Suppressor macrophage treated with lipopolysaccharide for 1 hour (primary cell): ENCODE results near the gene YIF1A.
"Not testable (repeated sequence)": the region's sequence is repeated elsewhere in the genome, so short reads cannot be mapped to it uniquely, and the experiment has no call there.

Experiments
- DNase-seq, 3 donors: peaks; one replicate each; pipeline ENCODE4 v3.0.0-alpha.2; 2020 to 2022

YIF1A gene

GRCh38 chr11:66284526-66285078 lies 4.3 kb downstream of the YIF1A start:
- no peak for DNase-seq

GRCh38 chr11:66283461-66284105 lies 5.4 kb downstream of the YIF1A start:
- DNase-seq: no peak

GRCh38 chr11:66282468-66283455 lies 6.2 kb downstream of the YIF1A start:
- DNase-seq: peak; percentile 98 to 100 (median 99)

GRCh38 chr11:66281776-66282467 lies 7.0 kb downstream of the YIF1A start:
- DNase-seq: no peak

- DNase-seq: no peak
Observed at GRCh38 chr11:66281001-66281400, 7.9 kb downstream of the YIF1A start.

GRCh38 chr11:66280428-66280827 lies 8.5 kb downstream of the YIF1A start:
- no peak for DNase-seq

- no peak for DNase-seq
Observed at GRCh38 chr11:66279092-66279734, 9.7 kb downstream of the YIF1A start.

- peak in 1 of 3 donors; percentile 16 for DNase-seq
Observed at GRCh38 chr11:66278363-66279091, 10.4 kb downstream of the YIF1A start.

GRCh38 chr11:66277471-66278362 lies 11.2 kb downstream of the YIF1A start, which contains the start of gene CNIH2:
Gene CNIH2, plus strand, starts transcription at chr11:66278175. Its CDS starts 282 bp downstream, at chr11:66278457.
- DNase-seq: peak; percentile 31 to 69 (median 44)

GRCh38 chr11:66277064-66277463 lies 11.9 kb downstream of the YIF1A start:
- DNase-seq: not testable (repeated sequence)

- not testable (repeated sequence) for DNase-seq
Observed at GRCh38 chr11:66276619-66277018, 12.3 kb downstream of the YIF1A start.

- DNase-seq: no peak
Observed at GRCh38 chr11:66275984-66276612, 12.8 kb downstream of the YIF1A start.

GRCh38 chr11:66275396-66275795 lies 13.5 kb downstream of the YIF1A start:
- no peak for DNase-seq

- DNase-seq: no peak
Observed at GRCh38 chr11:66274219-66274618, 14.7 kb downstream of the YIF1A start.

GRCh38 chr11:66272596-66272995 lies 16.3 kb downstream of the YIF1A start:
- no peak for DNase-seq

- DNase-seq: no peak
Observed at GRCh38 chr11:66271816-66272215, 17.1 kb downstream of the YIF1A start.

GRCh38 chr11:66268952-66269905 lies 19.7 kb downstream of the YIF1A start:
- peak; percentile 44 to 56 (median 53) for DNase-seq

GRCh38 chr11:66268244-66268951 lies 20.5 kb downstream of the YIF1A start, which contains the start of gene RAB1B:
Gene RAB1B, plus strand, starts transcription at chr11:66268639. Its CDS starts 41 bp downstream, at chr11:66268680.
- peak; percentile 100 for DNase-seq
